HG02938 (cell line): ENCODE measurements around the gene SRSF3.
"Not testable (repeated sequence)": the region's sequence is repeated elsewhere in the genome, so short reads cannot be mapped to it uniquely, and the experiment has no call there.

Experiments
- ATAC-seq: cut with Tn5 transposase; IDR thresholded peaks from one replicate; pipeline ENCODE4 v1.9.1; 2021; ENCODE audit warnings: mild to moderate bottlenecking, moderate library complexity; ENCODE audit not compliant: unreplicated experiment

The SRSF3 gene

DNA sequence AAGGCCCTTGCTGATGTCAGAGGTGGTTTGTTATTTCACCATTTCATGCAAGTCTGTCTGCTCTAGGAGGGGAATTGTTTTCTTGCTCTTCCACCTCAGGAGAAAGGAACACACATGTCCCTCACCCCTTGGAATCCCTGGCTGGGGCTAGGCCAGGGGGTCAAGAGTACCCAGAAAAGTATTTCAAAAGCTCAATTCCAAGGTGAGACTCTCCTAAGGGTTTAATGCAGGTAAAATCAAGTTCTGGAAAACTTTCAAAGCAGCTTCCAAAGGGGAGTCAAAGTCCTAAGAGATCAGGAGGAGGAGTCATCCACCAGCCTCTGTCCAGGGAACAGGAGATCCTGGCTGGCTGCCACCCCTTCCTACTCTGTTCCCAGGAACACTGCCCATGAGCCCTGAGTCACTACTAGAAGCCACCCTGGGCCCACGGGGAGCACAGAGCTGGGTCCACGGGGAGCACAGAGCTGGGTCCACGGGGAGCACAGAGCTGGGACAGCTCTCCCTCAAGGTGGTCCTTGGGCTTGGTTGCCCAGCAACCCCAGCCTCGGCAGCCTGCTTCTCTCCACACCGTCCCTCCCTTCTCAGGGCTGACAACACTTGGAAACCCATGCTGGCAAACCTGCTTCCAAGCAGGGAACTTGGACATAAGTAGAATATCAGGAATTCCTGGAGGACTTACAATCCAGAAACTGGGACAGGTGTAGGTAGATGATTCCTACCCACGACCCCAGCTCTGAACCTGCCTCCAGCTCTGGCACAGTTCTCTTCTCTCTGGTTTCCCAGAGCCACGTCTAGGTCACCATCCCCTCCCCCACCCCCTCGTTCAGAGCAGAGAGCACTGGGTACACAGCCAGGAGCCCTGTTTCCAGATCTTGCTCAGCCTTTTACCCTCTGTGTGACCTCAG is 49.0 kb downstream of the SRSF3 start:
- ATAC-seq = no peak

DNA sequence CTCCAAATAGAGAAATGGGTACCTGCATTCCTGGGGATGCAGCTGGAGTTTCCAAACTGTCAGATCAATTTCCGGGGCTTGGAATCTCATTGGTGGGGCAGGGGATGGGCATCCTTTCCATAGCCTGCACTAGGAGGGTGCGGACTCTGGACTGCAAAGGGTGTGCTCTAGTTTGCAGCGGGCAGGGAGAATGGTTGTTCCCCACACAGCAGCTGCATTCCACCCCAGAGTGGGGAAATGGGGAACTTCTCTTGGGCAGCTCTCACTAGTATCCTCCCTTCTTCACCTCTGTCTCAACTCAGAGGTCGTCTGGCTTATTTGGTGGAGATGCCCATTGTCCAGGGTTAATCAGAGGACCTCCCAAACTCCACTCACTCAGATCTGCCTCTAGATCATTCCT is 49.8 kb downstream of the SRSF3 start:
- no peak for ATAC-seq

DNA sequence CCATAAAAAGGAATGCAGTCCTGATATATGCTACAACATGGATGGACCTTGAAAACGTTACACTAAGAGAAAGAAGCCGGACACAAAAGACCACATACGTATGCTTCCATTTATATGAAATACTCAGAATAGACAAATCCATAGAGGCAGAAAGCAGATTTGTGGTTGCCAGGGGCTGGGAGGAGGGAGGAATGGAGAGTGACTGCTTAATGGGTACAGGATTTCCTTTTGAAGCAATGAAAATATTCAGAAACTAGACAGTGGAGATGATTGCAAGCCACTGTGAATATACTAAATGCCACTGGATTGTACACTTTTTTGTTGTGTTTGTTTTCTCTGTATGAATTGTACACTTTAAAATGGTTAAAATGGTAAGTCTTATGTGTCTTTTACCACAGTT is 54.9 kb downstream of the SRSF3 start:
- ATAC-seq = no peak

- ATAC-seq = no peak
Observed at GRCh38 chr6:36649701-36650484, 55.7 kb downstream of the SRSF3 start.

DNA sequence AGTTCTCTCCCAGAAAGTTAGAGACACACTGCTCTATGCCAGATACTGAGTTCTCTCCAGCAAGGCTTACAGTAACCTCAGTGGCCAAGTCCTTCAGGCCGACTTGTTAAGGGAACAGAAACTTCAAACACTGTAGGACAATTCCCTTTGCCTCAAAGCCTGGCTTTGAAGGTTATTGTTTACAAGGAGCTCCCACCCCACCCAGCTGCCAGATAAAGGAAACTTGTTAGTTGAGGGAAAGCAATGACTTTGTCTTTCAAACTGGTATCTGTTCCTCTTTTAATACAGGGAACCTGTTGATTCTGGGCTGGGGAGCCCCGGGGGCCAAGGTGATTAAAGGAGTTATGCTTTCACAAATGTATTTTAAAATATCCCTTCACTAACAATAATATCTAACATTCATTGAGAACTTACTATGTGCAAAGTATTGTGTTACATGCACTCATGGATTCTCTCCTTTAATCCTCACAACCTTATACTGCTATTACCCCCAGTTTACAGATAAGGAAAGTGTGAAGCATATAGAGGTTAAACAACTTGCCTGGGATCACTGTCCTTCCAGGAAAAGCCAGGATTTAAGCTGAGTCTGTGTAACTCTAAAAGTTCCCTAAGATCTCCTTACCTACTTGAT is 56.8 kb downstream of the SRSF3 start:
- no peak for ATAC-seq

DNA sequence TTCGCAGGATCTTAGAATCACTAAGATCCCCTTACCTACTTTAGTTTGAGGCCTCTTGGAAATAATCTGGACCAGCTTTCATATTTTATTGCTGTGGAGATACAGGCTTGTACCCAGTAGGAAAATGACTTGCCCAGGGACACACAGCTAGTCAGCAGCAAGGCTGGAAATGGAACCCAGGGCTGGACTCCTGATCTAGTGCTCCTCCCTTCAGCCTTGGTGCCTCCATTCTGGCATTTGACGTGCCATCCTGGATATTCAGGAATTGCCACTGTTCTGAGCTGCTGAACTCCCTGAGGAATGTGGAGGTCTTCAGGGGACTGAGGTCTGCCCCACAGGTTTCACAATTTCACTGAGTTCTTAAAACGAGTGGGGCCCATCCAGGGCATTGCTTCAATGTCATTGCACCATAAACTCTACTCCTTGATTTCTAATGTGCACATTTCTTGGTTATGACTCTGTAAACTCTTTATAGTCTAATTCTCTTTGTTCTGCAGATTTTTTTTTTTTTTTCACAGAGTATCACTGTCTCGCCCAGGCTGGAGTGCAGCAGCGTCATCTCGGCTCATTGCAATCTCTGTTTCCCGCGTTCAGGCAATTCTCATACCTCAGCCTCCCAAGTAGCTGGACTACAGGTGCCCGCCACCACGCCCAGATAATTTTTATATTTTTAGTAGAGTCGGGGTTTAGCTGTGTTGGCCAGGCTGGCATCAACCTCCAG is 57.7 kb downstream of the SRSF3 start:
- no peak for ATAC-seq

GRCh38 chr6:36654469-36654868 is 60.3 kb downstream of the SRSF3 start:
- not testable (repeated sequence) for ATAC-seq
